ENCODE data around the gene PRKCZ. TPM values are rescaled to one million over a fixed set of nuclear protein-coding genes. Genes with fewer than 3 reads are reported as not detected.

PRKCZ gene
- polyA plus RNA-seq, 3 donors: 0.74 to 1.9 (median 1.4) TPM

DNA sequence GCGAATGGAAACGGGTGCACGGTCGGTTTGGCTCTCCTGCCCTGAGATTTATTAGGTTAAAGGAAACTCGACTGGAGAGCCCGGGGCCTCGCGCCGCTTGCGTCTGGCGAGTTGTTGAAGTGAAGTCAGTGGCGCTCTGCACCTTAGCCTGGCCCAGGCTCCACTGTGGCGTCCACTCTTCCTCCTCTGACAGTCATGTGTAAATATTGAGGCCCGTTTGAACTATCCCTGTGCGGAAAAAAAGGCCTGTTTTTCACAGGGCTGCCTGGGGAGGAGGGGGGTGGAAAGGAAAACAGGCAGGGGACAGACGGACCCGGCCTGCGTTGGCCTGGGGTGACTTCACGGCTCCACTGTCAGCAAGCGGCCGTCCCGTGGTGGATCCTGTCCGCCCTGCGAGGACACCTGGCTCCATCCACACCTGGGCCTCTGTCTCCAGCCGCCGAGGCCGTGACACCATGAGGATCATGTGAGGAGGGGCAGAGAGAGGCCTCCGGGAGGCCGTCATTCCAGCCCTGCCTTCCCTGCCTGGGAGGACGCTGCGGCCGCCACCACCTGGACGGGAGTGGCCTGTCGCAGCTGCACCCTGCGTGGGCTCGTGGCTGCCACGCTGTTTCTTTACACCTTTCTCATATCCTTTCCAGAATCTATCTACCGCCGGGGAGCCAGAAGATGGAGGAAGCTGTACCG is 84.6 kb downstream of the PRKCZ start:
- TF ChIP-seq, protein P1, sequence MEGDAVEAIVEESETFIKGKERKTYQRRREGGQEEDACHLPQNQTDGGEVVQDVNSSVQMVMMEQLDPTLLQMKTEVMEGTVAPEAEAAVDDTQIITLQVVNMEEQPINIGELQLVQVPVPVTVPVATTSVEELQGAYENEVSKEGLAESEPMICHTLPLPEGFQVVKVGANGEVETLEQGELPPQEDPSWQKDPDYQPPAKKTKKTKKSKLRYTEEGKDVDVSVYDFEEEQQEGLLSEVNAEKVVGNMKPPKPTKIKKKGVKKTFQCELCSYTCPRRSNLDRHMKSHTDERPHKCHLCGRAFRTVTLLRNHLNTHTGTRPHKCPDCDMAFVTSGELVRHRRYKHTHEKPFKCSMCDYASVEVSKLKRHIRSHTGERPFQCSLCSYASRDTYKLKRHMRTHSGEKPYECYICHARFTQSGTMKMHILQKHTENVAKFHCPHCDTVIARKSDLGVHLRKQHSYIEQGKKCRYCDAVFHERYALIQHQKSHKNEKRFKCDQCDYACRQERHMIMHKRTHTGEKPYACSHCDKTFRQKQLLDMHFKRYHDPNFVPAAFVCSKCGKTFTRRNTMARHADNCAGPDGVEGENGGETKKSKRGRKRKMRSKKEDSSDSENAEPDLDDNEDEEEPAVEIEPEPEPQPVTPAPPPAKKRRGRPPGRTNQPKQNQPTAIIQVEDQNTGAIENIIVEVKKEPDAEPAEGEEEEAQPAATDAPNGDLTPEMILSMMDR (IDR thresholded peaks at IDR 0.05): no peak
- intact Hi-C loops (cut with micrococcal nuclease): loop anchor here (5.0 to 10.0 kb wide), 5 partner anchors 38 to 413 kb away; partner anchors contain the start of genes PEX10 (in 2 of the 2), CALML6 (in 1 of the 2), FAAP20 (in 1 of the 2) and TMEM52 (in 1 of the 2)
- Histone ChIP-seq H3K4me2 (replicated peaks; ENCODE audit: extremely low read depth, low read length, poor library complexity, severe bottlenecking) (no peak overlapping the region), H3K4me3 (replicated peaks in 1 of 3; ENCODE audit: low read depth in 2 of 3, low read length in 3 of 3) (no peak overlapping the region), H3K36me3 (replicated peaks in 1 of 2; ENCODE audit: control insufficient read depth in 1 of 2, insufficient read depth in 2 of 2, low read length in 2 of 2) (no peaks in the 10 kb centered on the region), H4K20me1 (ENCODE audit: insufficient read depth, low read length) (no peaks in the 10 kb centered on the region), H3K9ac (ENCODE audit: insufficient read depth, low read length, poor library complexity, severe bottlenecking) (no peak overlapping the region), H2AFZ (ENCODE audit: insufficient read depth, low read depth, low read length, poor library complexity, severe bottlenecking) (no peak overlapping the region), H3K4me1 (ENCODE audit: control insufficient read depth in 1 of 2, insufficient read depth in 2 of 2, low read length in 2 of 2) (peaks cover 19 to 27% of the 10 kb centered on the region in 2 donors), H3K79me2 (ENCODE audit: insufficient read depth, low read length) (no peaks in the 10 kb centered on the region), H3K27ac (ENCODE audit: low read depth in 1 of 2, low read length in 2 of 2) (no peak overlapping the region), H3K27me3 (ENCODE audit: control insufficient read depth in 2 of 2, insufficient read depth in 2 of 2, low read length in 2 of 2) (no peaks in the 10 kb centered on the region), H3K9me3 (replicated peaks in 1 of 2; ENCODE audit: control insufficient read depth in 1 of 2, insufficient read depth in 1 of 2, low read length in 2 of 2) (no peaks in the 10 kb centered on the region)
- H3K4me1 Mint-ChIP-seq: peaks cover 16% of the 10 kb centered on the region
- H3K4me3 Mint-ChIP-seq: no peak overlapping the region
- H3K27ac Mint-ChIP-seq: peak overlapping the region in 2 of 7 donors; percentile 35 to 78
- no peaks in the 10 kb centered on the region for H3K36me3 Mint-ChIP-seq
- peaks cover 0 to 1% (median 0%) of the 10 kb centered on the region in 7 donors for H3K9me3 Mint-ChIP-seq
- peaks cover 5 to 15% (median 9%) of the 10 kb centered on the region in 3 donors for H3K27me3 Mint-ChIP-seq (ENCODE audit: low read depth in 3 of 3)
- 99% methylated on average over 20 of the region's 40 CpGs for WGBS (ENCODE audit: insufficient coverage)
- no peak for DNase-seq

DNA sequence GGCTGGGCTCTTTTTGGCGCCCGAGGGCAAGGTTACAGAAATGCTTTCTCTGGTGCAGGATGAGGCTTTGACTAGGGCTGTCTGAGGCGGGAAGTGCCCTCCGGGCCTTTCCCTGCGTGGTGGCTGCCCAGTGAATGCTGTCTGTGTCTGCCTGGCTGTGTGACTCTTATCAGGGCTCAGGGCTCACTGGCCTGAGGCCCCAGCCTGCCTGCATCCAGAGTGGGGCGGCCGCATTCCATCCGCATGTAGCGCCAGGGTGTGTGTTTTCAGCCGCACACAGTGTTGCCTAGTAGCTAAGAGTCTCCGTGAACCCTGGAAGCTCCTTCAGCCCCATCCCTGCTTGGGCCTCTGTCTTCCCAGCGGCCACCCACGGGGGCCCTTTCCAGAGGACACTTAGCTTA is 85.2 kb downstream of the PRKCZ start:
- Histone ChIP-seq H3K9ac (ENCODE audit: insufficient read depth, low read length, poor library complexity, severe bottlenecking) (no peak overlapping the region), H2AFZ (ENCODE audit: insufficient read depth, low read depth, low read length, poor library complexity, severe bottlenecking) (no peak overlapping the region), H3K4me3 (replicated peaks in 1 of 3; ENCODE audit: low read depth in 2 of 3, low read length in 3 of 3) (no peak overlapping the region), H3K9me3 (replicated peaks in 1 of 2; ENCODE audit: control insufficient read depth in 1 of 2, insufficient read depth in 1 of 2, low read length in 2 of 2) (no peaks in the 10 kb centered on the region), H3K27ac (ENCODE audit: low read depth in 1 of 2, low read length in 2 of 2) (no peak overlapping the region), H3K4me2 (replicated peaks; ENCODE audit: extremely low read depth, low read length, poor library complexity, severe bottlenecking) (no peak overlapping the region), H3K4me1 (ENCODE audit: control insufficient read depth in 1 of 2, insufficient read depth in 2 of 2, low read length in 2 of 2) (peaks cover 24 to 30% of the 10 kb centered on the region in 2 donors), H3K27me3 (ENCODE audit: control insufficient read depth in 2 of 2, insufficient read depth in 2 of 2, low read length in 2 of 2) (no peaks in the 10 kb centered on the region), H4K20me1 (ENCODE audit: insufficient read depth, low read length) (no peaks in the 10 kb centered on the region), H3K36me3 (replicated peaks in 1 of 2; ENCODE audit: control insufficient read depth in 1 of 2, insufficient read depth in 2 of 2, low read length in 2 of 2) (no peaks in the 10 kb centered on the region), H3K79me2 (ENCODE audit: insufficient read depth, low read length) (no peaks in the 10 kb centered on the region)
- TF ChIP-seq, protein P1 (IDR thresholded peaks at IDR 0.05): no peak
- intact Hi-C loops (cut with micrococcal nuclease): loop anchor here in 1 of 2 donors (5.0 to 10.0 kb wide), 2 partner anchors 37 to 221 kb away; partner anchors contain the start of genes CALML6 and TMEM52
- WGBS (ENCODE audit: insufficient coverage): 95% methylated on average over 10 of the region's 13 CpGs
- peaks cover 4 to 15% (median 9%) of the 10 kb centered on the region in 3 donors for H3K27me3 Mint-ChIP-seq (ENCODE audit: low read depth in 3 of 3)
- DNase-seq: no peak
- peaks cover 0 to 1% (median 0%) of the 10 kb centered on the region in 7 donors for H3K9me3 Mint-ChIP-seq
- peak overlapping the region in 2 of 7 donors; percentile 52 to 60 for H3K27ac Mint-ChIP-seq
- peaks cover 21% of the 10 kb centered on the region for H3K4me1 Mint-ChIP-seq
- H3K36me3 Mint-ChIP-seq: peaks cover 0 to 2% of the 10 kb centered on the region in 2 donors
- no peak overlapping the region for H3K4me3 Mint-ChIP-seq
